Astrocyte (in vitro differentiated cells and primary cell): ENCODE results near the gene AGPAT1.

Experiments used
- EZH2 ChIP-seq: IDR thresholded peaks from 2 replicates; pipeline ENCODE4 v1.6.1; 2012; ENCODE audit warnings: mild to moderate bottlenecking, low read length, inconsistent platforms; ENCODE audit not compliant: insufficient read depth
- TF ChIP-seq, protein P1 (sequence below): IDR thresholded peaks from 2 replicates; pipeline ENCODE4 v1.5.1; 2011; ENCODE audit warnings: low read depth, mild to moderate bottlenecking, inconsistent platforms, low read length, moderate library complexity; ENCODE audit not compliant: insufficient read depth

DNA sequence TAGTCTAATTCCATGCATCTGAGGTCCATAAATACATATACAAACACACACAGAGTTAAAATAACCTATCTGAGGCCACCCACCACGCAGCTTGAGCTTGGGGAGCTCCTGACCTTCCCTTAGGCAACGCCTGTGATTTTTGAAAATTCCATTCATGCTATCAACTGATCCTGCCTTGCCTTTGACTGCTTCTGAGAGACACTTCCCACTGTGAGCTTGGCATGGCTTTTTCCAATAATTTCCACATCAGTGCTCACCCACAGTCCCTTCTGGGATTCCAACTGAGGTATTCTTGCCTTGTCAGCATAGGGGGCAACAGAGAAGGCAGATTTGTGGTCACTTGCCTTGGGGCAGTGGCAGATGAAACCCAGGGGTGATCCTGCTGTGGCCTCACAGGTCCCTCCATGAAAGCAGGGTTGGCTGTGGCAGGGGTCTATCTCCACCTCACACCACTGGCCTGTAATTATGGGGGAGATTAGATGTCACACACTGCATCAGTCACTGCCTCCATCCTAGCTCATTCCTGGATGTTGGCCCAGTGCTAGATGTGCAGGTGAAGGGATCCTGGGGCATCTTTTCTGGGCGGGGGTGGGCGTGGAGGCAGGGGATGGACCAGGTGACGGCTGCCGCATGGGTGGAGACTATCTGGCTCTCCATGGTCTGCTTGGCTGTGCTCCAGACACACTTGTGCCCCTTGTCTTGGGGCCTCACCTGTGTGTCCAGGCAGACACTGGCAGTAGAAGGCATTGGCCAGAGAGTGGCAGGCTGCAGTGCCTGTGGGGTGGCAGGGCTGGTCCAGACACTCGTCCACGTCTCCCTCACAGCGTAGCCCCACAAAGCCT lies 27.8 kb upstream of the AGPAT1 start:
- TF ChIP-seq, protein P1, sequence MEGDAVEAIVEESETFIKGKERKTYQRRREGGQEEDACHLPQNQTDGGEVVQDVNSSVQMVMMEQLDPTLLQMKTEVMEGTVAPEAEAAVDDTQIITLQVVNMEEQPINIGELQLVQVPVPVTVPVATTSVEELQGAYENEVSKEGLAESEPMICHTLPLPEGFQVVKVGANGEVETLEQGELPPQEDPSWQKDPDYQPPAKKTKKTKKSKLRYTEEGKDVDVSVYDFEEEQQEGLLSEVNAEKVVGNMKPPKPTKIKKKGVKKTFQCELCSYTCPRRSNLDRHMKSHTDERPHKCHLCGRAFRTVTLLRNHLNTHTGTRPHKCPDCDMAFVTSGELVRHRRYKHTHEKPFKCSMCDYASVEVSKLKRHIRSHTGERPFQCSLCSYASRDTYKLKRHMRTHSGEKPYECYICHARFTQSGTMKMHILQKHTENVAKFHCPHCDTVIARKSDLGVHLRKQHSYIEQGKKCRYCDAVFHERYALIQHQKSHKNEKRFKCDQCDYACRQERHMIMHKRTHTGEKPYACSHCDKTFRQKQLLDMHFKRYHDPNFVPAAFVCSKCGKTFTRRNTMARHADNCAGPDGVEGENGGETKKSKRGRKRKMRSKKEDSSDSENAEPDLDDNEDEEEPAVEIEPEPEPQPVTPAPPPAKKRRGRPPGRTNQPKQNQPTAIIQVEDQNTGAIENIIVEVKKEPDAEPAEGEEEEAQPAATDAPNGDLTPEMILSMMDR: no peak
- no peak for TF ChIP-seq EZH2
